ENCODE data around the gene TSTD2.
"Not testable (repeated sequence)": the region's sequence is repeated elsewhere in the genome, so short reads cannot be mapped to it uniquely, and the experiment has no call there.

TSTD2 gene

GRCh38 chr9:97581590-97581989 lies 51.6 kb downstream of the TSTD2 start:
- not testable (repeated sequence) for DNase-seq

GRCh38 chr9:97579914-97580313 lies 53.3 kb downstream of the TSTD2 start:
- no peak for DNase-seq

GRCh38 chr9:97578846-97579245 lies 54.3 kb downstream of the TSTD2 start:
- DNase-seq: no peak

- no peak for DNase-seq
Observed at GRCh38 chr9:97577051-97577450, 56.1 kb downstream of the TSTD2 start.

- DNase-seq: no peak
Observed at GRCh38 chr9:97575673-97576200, 57.4 kb downstream of the TSTD2 start.

- DNase-seq: not testable (repeated sequence)
Observed at GRCh38 chr9:97574921-97575672, 58.1 kb downstream of the TSTD2 start.

GRCh38 chr9:97574101-97574571 lies 59.0 kb downstream of the TSTD2 start:
- not testable (repeated sequence) for DNase-seq

- DNase-seq: no peak
Observed at GRCh38 chr9:97573482-97574073, 59.6 kb downstream of the TSTD2 start.

GRCh38 chr9:97572892-97573365 lies 60.2 kb downstream of the TSTD2 start:
- no peak for DNase-seq

GRCh38 chr9:97572196-97572891 lies 60.8 kb downstream of the TSTD2 start:
- DNase-seq: no peak

- DNase-seq: no peak
Observed at GRCh38 chr9:97571664-97572063, 61.5 kb downstream of the TSTD2 start.

GRCh38 chr9:97570899-97571298 lies 62.3 kb downstream of the TSTD2 start:
- DNase-seq: no peak

- no peak for DNase-seq
Observed at GRCh38 chr9:97568461-97569275, 64.5 kb downstream of the TSTD2 start.

- no peak for DNase-seq
Observed at GRCh38 chr9:97567894-97568202, 65.3 kb downstream of the TSTD2 start.

GRCh38 chr9:97567182-97567893 lies 65.8 kb downstream of the TSTD2 start:
- DNase-seq: no peak

GRCh38 chr9:97565262-97565661 lies 67.9 kb downstream of the TSTD2 start:
- DNase-seq: no peak

GRCh38 chr9:97564291-97565175 lies 68.6 kb downstream of the TSTD2 start:
- no peak for DNase-seq

GRCh38 chr9:97563458-97564135 lies 69.6 kb downstream of the TSTD2 start:
- DNase-seq: peak in 1 of 2 experiments; percentile 14

GRCh38 chr9:97562542-97562941 lies 70.6 kb downstream of the TSTD2 start:
- DNase-seq: no peak

GRCh38 chr9:97561501-97561900 lies 71.7 kb downstream of the TSTD2 start:
- no peak for DNase-seq

Measured in NCI-H2081 (cell line).